Mesenchymal stem cell (in vitro differentiated cells and primary cell): ENCODE data around the gene SLC12A7.

ENCODE experiments used
- DNase-seq: peaks from one replicate; pipeline ENCODE4 v3.0.0-alpha.2; 2013
- H2AFZ ChIP-seq: one replicate; pipeline ENCODE4 v1.6.1; 2013; ENCODE audit warnings: low read depth, mild to moderate bottlenecking, control low read depth, inconsistent platforms, low read length, moderate library complexity
- H2AK5ac ChIP-seq: 2 replicates; pipeline ENCODE4 v1.6.1; 2013; ENCODE audit warnings: low read length, moderate library complexity, mild to moderate bottlenecking, inconsistent platforms; ENCODE audit not compliant: severe bottlenecking
- H2BK120ac ChIP-seq: one replicate; pipeline ENCODE4 v1.6.1; 2013; ENCODE audit warnings: low read depth, mild to moderate bottlenecking, inconsistent platforms, low read length, moderate library complexity
- H2BK12ac ChIP-seq, 2 experiments: one replicate each; pipeline ENCODE4 v1.6.1; 2013; ENCODE audit warnings: inconsistent platforms in 2 of 2, low read length in 2 of 2, mild to moderate bottlenecking in 2 of 2, moderate library complexity in 2 of 2, control low read depth in 1 of 2
- H2BK15ac ChIP-seq: one replicate; pipeline ENCODE4 v1.6.1; 2013; ENCODE audit warnings: mild to moderate bottlenecking, low read depth, inconsistent platforms; ENCODE audit not compliant: poor library complexity, severe bottlenecking
- H2BK5ac ChIP-seq: 2 replicates; pipeline ENCODE4 v1.6.1; 2013; ENCODE audit warnings: low read depth, mild to moderate bottlenecking, low read length, control low read depth, inconsistent platforms; ENCODE audit not compliant: poor library complexity, severe bottlenecking
- H3K14ac ChIP-seq, 2 experiments: one replicate each; pipeline ENCODE4 v1.6.1; 2013; ENCODE audit warnings: inconsistent platforms in 2 of 2, low read length in 2 of 2, control low read depth in 1 of 2, mild to moderate bottlenecking in 1 of 2, moderate library complexity in 1 of 2
- H3K18ac ChIP-seq, 2 experiments: one replicate each; pipeline ENCODE4 v1.6.1; 2013; ENCODE audit warnings: inconsistent platforms in 2 of 2, low read length in 2 of 2, control low read depth in 1 of 2, low read depth in 1 of 2, mild to moderate bottlenecking in 1 of 2
- H3K23ac ChIP-seq, 2 experiments: one replicate each; pipeline ENCODE4 v1.6.1; 2013; ENCODE audit warnings: inconsistent platforms in 2 of 2, low read length in 2 of 2, mild to moderate bottlenecking in 2 of 2, moderate library complexity in 2 of 2, control low read depth in 1 of 2
- H3K27ac ChIP-seq: 2 replicates; pipeline ENCODE4 v1.5.1; 2013; ENCODE audit warnings: mild to moderate bottlenecking, moderate library complexity, low read length, control low read depth, inconsistent platforms; ENCODE audit not compliant: poor library complexity, severe bottlenecking
- H3K27me3 ChIP-seq, 2 experiments: 2 replicates each; pipeline versions ENCODE4 v1.6.1 to v1.7.0; 2013; ENCODE audit warnings: low read length in 2 of 2, mild to moderate bottlenecking in 2 of 2, moderate library complexity in 2 of 2, control low read depth in 1 of 2, inconsistent platforms in 1 of 2; ENCODE audit not compliant: control insufficient read depth in 1 of 2, insufficient read depth in 1 of 2
- H3K36me3 ChIP-seq, 2 experiments: 2 replicates each; pipeline versions ENCODE4 v1.6.1 to v1.7.0; 2013; ENCODE audit warnings: low read length in 2 of 2, control low read depth in 1 of 2, inconsistent platforms in 1 of 2, low read depth in 1 of 2, mild to moderate bottlenecking in 1 of 2; ENCODE audit not compliant: insufficient read depth in 2 of 2, control insufficient read depth in 1 of 2
- H3K4ac ChIP-seq, 2 experiments: one replicate each; pipeline ENCODE4 v1.6.1; 2013; ENCODE audit warnings: inconsistent platforms in 2 of 2, low read length in 2 of 2, mild to moderate bottlenecking in 2 of 2, moderate library complexity in 2 of 2, control low read depth in 1 of 2, low read depth in 1 of 2
- H3K4me1 ChIP-seq: 2 replicates; pipeline ENCODE4 v1.6.1; 2013; ENCODE audit warnings: low read depth, low read length, control low read depth; ENCODE audit not compliant: control insufficient read depth, insufficient read depth
- H3K4me2 ChIP-seq: 2 replicates; pipeline ENCODE4 v1.6.1; 2013; ENCODE audit warnings: low read length, mild to moderate bottlenecking, inconsistent platforms; ENCODE audit not compliant: poor library complexity, severe bottlenecking
- H3K4me3 ChIP-seq, 2 experiments: 2 replicates each; pipeline versions ENCODE4 v1.5.1 to v1.7.0; 2013; ENCODE audit warnings: low read length in 2 of 2, mild to moderate bottlenecking in 2 of 2, control low read depth in 1 of 2, low read depth in 1 of 2; ENCODE audit not compliant: insufficient read depth in 1 of 2
- H3K79me1 ChIP-seq: replicated peaks from 2 replicates; pipeline ENCODE4 v1.6.1; 2013; ENCODE audit warnings: mild to moderate bottlenecking, control low read depth, low read length, inconsistent platforms; ENCODE audit not compliant: poor library complexity, severe bottlenecking
- H3K9ac ChIP-seq: 2 replicates; pipeline ENCODE4 v1.7.0; 2013; ENCODE audit warnings: mild to moderate bottlenecking, low read length, moderate library complexity
- H3K9me3 ChIP-seq: 2 replicates; pipeline ENCODE4 v1.7.0; 2013; ENCODE audit warnings: mild to moderate bottlenecking, low read length; ENCODE audit not compliant: control insufficient read depth
- H4K8ac ChIP-seq: one replicate; pipeline ENCODE4 v1.6.1; 2013; ENCODE audit warnings: inconsistent platforms, mild to moderate bottlenecking, low read length, moderate library complexity
- H4K91ac ChIP-seq: one replicate; pipeline ENCODE4 v1.6.1; 2013; ENCODE audit warnings: mild to moderate bottlenecking, low read length, inconsistent platforms
- WGBS: methylation state at CpG from one replicate; pipeline ENCODE4 v1.1.7; 2013; ENCODE audit warnings: mixed read lengths; 5-methylcytosine and 5-hydroxymethylcytosine counted together

Gene SLC12A7

DNA sequence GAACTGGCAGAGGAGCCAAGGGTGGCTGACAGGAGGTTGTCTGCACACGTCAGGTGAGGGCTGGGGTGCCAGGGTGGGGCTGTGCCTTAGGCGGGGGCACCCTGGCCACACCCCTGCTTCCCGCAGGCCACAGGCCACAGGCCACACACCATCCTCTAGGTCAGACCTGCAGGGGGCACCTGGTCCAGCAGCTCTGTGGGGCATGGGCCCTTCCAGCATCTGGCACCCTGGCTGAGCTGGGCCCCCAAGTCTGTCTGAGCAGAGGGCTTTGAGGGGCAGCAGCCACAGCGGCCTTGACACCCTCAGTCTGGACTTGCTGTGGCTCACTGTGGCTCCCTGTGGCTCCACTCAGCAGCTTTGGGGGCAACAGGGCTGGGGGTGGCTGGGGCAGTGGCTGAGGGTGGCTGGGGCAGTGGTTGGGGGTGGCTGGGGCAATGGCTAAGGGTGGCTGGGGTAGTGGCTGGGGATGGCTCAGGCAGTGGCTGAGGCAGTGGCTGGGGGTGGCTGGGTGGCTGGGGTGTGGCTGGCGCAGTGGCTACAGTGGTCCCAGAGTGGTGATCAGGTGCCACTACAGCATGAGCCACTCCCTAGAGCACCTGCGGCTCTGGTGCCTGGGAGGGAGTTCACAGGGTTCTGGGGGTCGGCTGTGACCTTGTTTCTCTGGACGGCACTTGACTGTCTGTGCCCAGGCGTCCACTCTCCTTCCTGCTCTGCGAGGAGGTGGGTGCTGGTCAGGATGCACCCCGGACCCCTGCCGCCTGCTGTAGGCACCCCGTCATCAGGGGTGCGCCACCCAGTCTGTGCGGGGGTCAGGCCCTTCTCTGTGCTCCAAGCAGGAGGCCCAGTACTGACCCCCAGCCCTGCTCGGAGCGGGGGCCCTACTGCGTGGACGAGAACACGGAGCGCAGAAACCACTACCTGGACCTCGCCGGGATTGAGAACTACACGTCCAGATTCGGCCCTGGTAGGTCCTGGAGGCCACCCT lies 76.2 kb downstream of the SLC12A7 start:
- H3K9me3 ChIP-seq: no peaks in the 10 kb centered on the region
- no peak overlapping the region for H3K9ac ChIP-seq
- no peak overlapping the region for H2AK5ac ChIP-seq
- H3K36me3 ChIP-seq: no peaks in the 10 kb centered on the region
- no peak overlapping the region for H4K91ac ChIP-seq
- H3K27me3 ChIP-seq: peaks cover 16 to 31% of the 10 kb centered on the region in 2 experiments
- no peak overlapping the region for H3K4me3 ChIP-seq
- peaks cover 2% of the 10 kb centered on the region for H3K4me1 ChIP-seq
- H3K14ac ChIP-seq: no peak overlapping the region
- no peak overlapping the region for H3K4me2 ChIP-seq
- H3K79me1 ChIP-seq: no peaks in the 10 kb centered on the region
- H2BK12ac ChIP-seq: no peak overlapping the region
- H2BK120ac ChIP-seq: no peak overlapping the region
- 99% methylated on average over 21 of the region's 25 CpGs for WGBS
- no peak overlapping the region for H4K8ac ChIP-seq
- DNase-seq: no peak
- no peak overlapping the region for H3K18ac ChIP-seq
- H3K23ac ChIP-seq: no peak overlapping the region
- H2AFZ ChIP-seq: no peak overlapping the region
- H2BK15ac ChIP-seq: peak overlapping the region; percentile 26
- H3K4ac ChIP-seq: no peak overlapping the region
- H3K27ac ChIP-seq: no peak overlapping the region
- H2BK5ac ChIP-seq: no peak overlapping the region

DNA sequence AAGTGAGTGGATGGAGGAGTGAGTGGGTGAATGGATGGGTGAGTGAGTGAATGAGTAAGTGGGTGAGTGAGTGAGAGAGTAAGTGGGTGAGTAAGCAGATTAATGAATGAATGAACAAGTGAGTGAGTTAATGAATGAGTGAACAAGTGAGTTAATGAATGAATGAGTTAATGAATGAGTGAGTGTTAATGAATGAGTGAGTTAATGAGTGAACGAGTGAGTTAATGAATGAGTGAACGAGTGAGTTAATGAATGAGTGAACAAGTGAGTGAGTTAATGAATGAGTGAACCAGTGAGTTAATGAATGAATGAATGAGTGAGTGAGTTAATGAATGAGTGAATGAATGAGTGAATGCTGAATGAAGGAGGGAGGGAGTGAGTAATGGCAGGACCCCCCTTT lies 76.9 kb downstream of the SLC12A7 start:
- Histone ChIP-seq H3K36me3 (no peaks in the 10 kb centered on the region), H2BK5ac (no peak overlapping the region), H3K79me1 (no peaks in the 10 kb centered on the region), H2AFZ (no peak overlapping the region), H2BK12ac (no peak overlapping the region), H3K4me2 (no peak overlapping the region), H3K4ac (no peak overlapping the region), H2BK120ac (no peak overlapping the region), H3K27me3 (peaks cover 16 to 32% of the 10 kb centered on the region in 2 experiments), H3K14ac (no peak overlapping the region), H3K23ac (no peak overlapping the region), H3K27ac (no peak overlapping the region), H2BK15ac (no peak overlapping the region), H2AK5ac (no peak overlapping the region), H4K8ac (no peak overlapping the region), H3K4me3 (no peak overlapping the region), H3K18ac (no peak overlapping the region), H4K91ac (no peak overlapping the region), H3K4me1 (peaks cover 2% of the 10 kb centered on the region), H3K9ac (no peak overlapping the region), H3K9me3 (no peaks in the 10 kb centered on the region)
- 91% methylated on average over 2 of the region's 2 CpGs for WGBS
- DNase-seq: no peak

DNA sequence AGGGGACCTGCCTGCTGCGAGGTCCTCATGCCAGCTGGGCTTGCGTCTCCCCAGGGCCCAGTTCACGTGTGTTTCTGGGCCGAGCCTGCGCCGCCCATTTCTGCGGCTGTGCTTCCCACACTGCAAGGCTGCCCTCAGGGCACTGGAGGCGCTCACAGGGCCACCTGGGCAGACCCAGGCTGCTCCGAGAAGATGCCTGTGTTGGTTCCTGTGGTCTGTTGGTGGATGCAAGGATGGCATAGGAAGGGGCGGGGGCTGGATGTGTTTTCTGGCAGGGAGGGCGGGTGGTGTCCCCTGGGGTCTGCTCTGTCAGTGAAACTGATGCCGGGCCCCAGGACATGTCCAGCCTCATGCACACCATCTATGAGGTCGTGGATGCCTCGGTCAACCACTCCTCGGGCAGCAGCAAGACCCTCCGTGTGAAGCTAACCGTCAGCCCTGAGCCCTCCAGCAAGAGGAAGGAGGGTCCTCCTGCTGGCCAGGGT lies 77.4 kb downstream of the SLC12A7 start:
- 92% methylated on average over 17 of the region's 17 CpGs for WGBS
- H3K9ac ChIP-seq: no peak overlapping the region
- no peak overlapping the region for H2BK120ac ChIP-seq
- no peak overlapping the region for H3K4me2 ChIP-seq
- no peak overlapping the region for H2BK12ac ChIP-seq
- no peaks in the 10 kb centered on the region for H3K36me3 ChIP-seq
- H3K27me3 ChIP-seq: peaks cover 20 to 36% of the 10 kb centered on the region in 2 experiments
- no peak overlapping the region for H3K4me3 ChIP-seq
- H3K4ac ChIP-seq: no peak overlapping the region
- H3K23ac ChIP-seq: no peak overlapping the region
- no peak overlapping the region for H2BK15ac ChIP-seq
- H3K79me1 ChIP-seq: no peaks in the 10 kb centered on the region
- no peak overlapping the region for H2AFZ ChIP-seq
- H3K4me1 ChIP-seq: peaks cover 2% of the 10 kb centered on the region
- H3K14ac ChIP-seq: no peak overlapping the region
- no peak overlapping the region for H3K27ac ChIP-seq
- no peak overlapping the region for H4K8ac ChIP-seq
- H2AK5ac ChIP-seq: no peak overlapping the region
- H3K9me3 ChIP-seq: no peaks in the 10 kb centered on the region
- H2BK5ac ChIP-seq: no peak overlapping the region
- H3K18ac ChIP-seq: no peak overlapping the region
- H4K91ac ChIP-seq: no peak overlapping the region
- DNase-seq: no peak

DNA sequence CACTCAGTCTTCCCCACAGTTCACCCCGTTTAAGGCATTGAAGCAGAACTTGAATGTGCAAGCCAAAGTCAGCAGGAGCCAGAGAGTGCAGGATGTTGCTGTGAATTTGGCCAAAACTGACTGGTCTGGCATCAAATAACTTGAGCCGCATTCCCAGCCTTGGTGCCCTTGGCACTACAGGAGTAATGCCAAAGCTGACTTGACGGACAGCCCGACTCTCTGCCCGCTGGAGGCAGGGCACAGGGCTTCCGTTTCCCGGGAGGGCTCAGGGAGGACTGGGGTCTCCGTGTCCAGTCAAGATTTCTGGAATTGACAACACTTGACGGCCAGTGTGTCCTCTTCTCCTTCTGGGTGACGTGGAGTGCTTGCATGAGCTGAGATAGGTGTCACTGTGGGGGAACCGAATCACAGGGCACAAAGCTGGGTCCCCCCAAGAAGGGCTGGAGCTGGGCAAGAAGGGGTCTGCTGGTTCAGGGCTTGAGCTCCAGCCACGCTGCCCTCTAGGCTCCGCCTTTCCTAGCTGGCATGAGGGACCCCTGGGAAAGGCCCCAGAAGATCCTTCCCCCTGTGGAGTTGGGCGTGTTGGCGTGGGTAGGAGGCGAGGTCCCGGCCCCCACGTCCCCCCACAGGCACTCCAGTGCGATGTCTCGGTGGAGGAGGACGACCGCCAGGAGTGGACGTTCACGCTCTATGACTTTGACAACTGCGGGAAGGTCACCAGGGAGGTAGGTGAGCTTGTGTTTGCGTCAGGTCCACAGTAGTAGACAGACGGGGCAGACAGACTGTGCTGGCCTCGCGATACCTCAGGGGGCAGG lies 78.0 kb downstream of the SLC12A7 start:
- H2BK5ac ChIP-seq: no peak overlapping the region
- H2AK5ac ChIP-seq: no peak overlapping the region
- H4K8ac ChIP-seq: no peak overlapping the region
- H2AFZ ChIP-seq: no peak overlapping the region
- no peak overlapping the region for H3K14ac ChIP-seq
- no peaks in the 10 kb centered on the region for H3K79me1 ChIP-seq
- no peak overlapping the region for H4K91ac ChIP-seq
- no peak overlapping the region for H3K23ac ChIP-seq
- H3K4me1 ChIP-seq: peaks cover 2% of the 10 kb centered on the region
- no peak overlapping the region for H3K4me2 ChIP-seq
- no peak overlapping the region for H3K4me3 ChIP-seq
- H2BK15ac ChIP-seq: no peak overlapping the region
- H3K27ac ChIP-seq: no peak overlapping the region
- no peak overlapping the region for H2BK120ac ChIP-seq
- H3K9ac ChIP-seq: no peak overlapping the region
- H3K4ac ChIP-seq: no peak overlapping the region
- DNase-seq: no peak
- no peaks in the 10 kb centered on the region for H3K36me3 ChIP-seq
- WGBS: 91% methylated on average over 29 of the region's 29 CpGs
- H3K18ac ChIP-seq: no peak overlapping the region
- peaks cover 21 to 43% of the 10 kb centered on the region in 2 experiments for H3K27me3 ChIP-seq
- no peaks in the 10 kb centered on the region for H3K9me3 ChIP-seq
- no peak overlapping the region for H2BK12ac ChIP-seq
